Measurements from ENCODE around the gene STBD1.

STBD1 gene

GRCh38 chr4:76267811-76268210, 38.7 kb upstream of the STBD1 start:
- no peak for DNase-seq (ENCODE audit: low read depth)
- no peak for TF ChIP-seq CTCF (IDR thresholded peaks at IDR 0.05; ENCODE audit: low read depth, low read length, missing control alignments)
- H3K4me3 ChIP-seq (ENCODE audit: low read depth, low read length) = no peak overlapping the region

DNA sequence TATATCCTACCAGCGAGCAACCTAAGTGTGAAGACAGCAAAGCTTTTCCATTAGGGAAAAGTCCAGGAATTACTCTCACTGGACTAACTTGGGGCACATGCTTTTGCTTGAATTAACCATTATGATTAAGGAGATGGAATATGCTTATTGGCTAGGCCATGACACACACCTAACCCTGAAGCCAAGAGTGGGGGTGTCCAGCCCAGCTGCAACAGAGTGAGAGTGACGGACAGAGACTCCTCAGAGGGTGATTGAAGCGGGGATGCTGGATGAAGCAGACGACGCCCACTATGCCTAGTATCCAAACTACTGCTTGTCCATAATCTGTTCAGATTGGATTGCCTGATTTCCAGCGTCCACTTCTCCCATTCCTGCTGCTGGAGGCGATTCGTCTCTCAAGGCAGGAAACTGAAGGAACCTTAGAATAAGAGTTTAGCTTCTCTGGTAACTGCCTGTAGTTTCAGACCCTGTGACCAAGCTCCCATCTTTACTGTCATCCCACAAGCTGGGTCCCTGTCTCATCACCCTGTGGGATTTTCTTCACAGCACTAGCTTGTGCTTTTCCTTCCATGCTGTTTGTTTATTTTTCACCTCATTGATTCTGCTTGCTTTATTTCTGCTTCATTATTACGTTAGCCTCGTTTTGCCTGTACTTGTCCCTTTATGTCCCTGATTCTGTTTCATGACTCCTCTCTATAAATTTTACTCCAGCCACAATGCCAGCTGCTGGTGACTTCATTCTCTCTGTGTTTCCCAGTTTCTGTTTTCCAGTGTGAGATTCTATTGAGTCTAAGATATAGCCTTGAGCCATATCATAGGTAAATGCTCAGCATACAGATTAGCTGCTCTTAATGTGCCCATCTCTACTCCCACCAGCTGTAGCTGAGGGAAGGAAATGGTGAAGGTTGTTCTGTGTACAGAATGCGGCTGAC, 36.0 kb upstream of the STBD1 start:
- DNase-seq (ENCODE audit: low read depth) = no peak
- no peak for TF ChIP-seq CTCF (IDR thresholded peaks at IDR 0.05; ENCODE audit: low read depth, low read length, missing control alignments)
- no peak overlapping the region for H3K4me3 ChIP-seq (ENCODE audit: low read depth, low read length)

GRCh38 chr4:76271248-76271647, 35.3 kb upstream of the STBD1 start:
- no peak for TF ChIP-seq CTCF (IDR thresholded peaks at IDR 0.05; ENCODE audit: low read depth, low read length, missing control alignments)
- DNase-seq (ENCODE audit: low read depth) = no peak
- no peak overlapping the region for H3K4me3 ChIP-seq (ENCODE audit: low read depth, low read length)

GRCh38 chr4:76272073-76272472, 34.5 kb upstream of the STBD1 start:
- no peak overlapping the region for H3K4me3 ChIP-seq (ENCODE audit: low read depth, low read length)
- DNase-seq (ENCODE audit: low read depth) = no peak
- TF ChIP-seq CTCF (IDR thresholded peaks at IDR 0.05; ENCODE audit: low read depth, low read length, missing control alignments) = no peak

- no peak for DNase-seq (ENCODE audit: low read depth)
- no peak for TF ChIP-seq CTCF (IDR thresholded peaks at IDR 0.05; ENCODE audit: low read depth, low read length, missing control alignments)
- H3K4me3 ChIP-seq (ENCODE audit: low read depth, low read length) = no peak overlapping the region
Measured at GRCh38 chr4:76272582-76272981, 34.0 kb upstream of the STBD1 start.

DNA sequence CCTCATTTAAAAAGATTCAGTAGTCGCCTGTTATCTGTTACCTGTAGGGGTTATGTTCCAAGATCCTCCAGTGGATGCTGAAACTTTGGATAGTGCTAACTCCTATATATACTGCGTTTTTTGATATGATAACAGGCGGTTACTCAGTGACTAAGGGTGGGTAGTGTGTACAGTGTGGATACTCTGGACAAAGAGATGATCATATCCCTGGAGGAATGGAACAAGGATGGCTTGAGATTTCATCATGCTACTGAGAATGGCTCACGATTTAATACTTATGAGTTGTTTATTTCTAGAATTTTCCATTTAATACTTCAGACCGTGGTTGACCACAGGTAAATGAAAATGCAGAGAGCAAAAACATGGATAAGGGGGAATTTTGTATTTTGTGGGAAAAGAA, 33.5 kb upstream of the STBD1 start:
- no peak for DNase-seq (ENCODE audit: low read depth)
- no peak overlapping the region for H3K4me3 ChIP-seq (ENCODE audit: low read depth, low read length)
- TF ChIP-seq CTCF (IDR thresholded peaks at IDR 0.05; ENCODE audit: low read depth, low read length, missing control alignments) = no peak
